Thoracic aorta (tissue), 2 donors: Measurements from ENCODE around the gene EID3. TPM values are rescaled to one million over a fixed set of nuclear protein-coding genes. Genes with fewer than 3 reads are reported as not detected.

Experiments
- ATAC-seq: fragments of 150-250 bp; one replicate; pipeline ENCODE4 v1.8.0; 2017; ENCODE audit warnings: low read depth; ENCODE audit not compliant: insufficient number of reproducible peaks, low FRiP score
- DNase-seq: peaks from one replicate; pipeline ENCODE4 v3.0.0-alpha.2; 2020; ENCODE audit warnings: low spot score
- H3K27ac ChIP-seq, 2 donors: fragments of 200-600 bp; sonication (generic); 1 replicate in 1 of 2; 2 replicates in 1 of 2; pipeline ENCODE4 v1.5.1; 2016; ENCODE audit warnings: mild to moderate bottlenecking in 2 of 2, moderate library complexity in 2 of 2
- H3K27me3 ChIP-seq: fragments of 200-600 bp; sonication (generic); replicated peaks from 2 replicates; pipeline ENCODE4 v1.6.0; 2016; ENCODE audit warnings: mild to moderate bottlenecking; ENCODE audit not compliant: insufficient read depth
- H3K36me3 ChIP-seq: fragments of 200-600 bp; sonication (generic); one replicate; pipeline ENCODE4 v1.5.1; 2016
- H3K4me1 ChIP-seq, 2 donors: fragments of 200-600 bp; sonication (generic); 1 replicate in 1 of 2; 2 replicates in 1 of 2; pipeline versions ENCODE4 v1.5.1 to v1.6.0; 2016; ENCODE audit warnings: low read depth in 2 of 2, mild to moderate bottlenecking in 1 of 2; ENCODE audit not compliant: control insufficient read depth in 1 of 2
- H3K4me3 ChIP-seq: fragments of 200-600 bp; sonication (generic); 2 replicates; pipeline ENCODE4 v1.5.1; 2016; ENCODE audit warnings: mild to moderate bottlenecking
- H3K9me3 ChIP-seq: fragments of 200-600 bp; sonication (generic); 2 replicates; pipeline ENCODE4 v1.5.1; 2016
- CTCF ChIP-seq: fragments of 200-600 bp; sonication (generic); IDR thresholded peaks from one replicate; pipeline ENCODE4 v1.5.1; 2019; ENCODE audit warnings: antibody characterized with exemption
- total RNA-seq, 2 donors: library from RNA; depleted of rRNA; stranded (reverse); fragments of >200 nt; gene quantifications; one replicate each; pipeline versions ENCODE4 v1.1.0 to v1.2.3, GENCODE V29; 2016

The EID3 gene
- total RNA-seq, 2 donors from 2014 or later: 32.7 to 33.7 TPM

DNA sequence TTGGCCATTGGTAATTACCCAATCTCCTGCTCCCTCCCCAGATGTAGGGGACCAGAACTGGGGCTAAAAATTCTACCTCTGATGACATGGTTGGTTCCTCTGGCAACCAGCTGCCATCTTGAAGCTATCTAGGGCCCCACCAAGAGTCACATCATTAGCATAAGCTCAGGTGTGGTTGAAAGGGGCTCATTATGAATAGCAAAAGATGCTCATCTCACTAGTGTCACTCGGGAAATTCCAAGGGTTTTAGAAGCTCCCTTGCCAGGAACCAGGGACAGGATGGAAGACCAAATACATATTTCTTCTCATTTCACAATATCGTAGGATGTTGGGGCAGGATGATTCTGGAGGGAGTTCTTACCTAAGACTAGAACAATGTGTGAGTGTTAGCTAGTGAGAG lies 38.6 kb downstream of the EID3 start:
- Histone ChIP-seq H3K4me1 (peaks cover 51 to 87% of the 10 kb centered on the region in 2 donors), H3K27me3 (no peaks in the 10 kb centered on the region), H3K27ac (peak overlapping the region in 1 of 2 donors; percentile 72), H3K9me3 (no peaks in the 10 kb centered on the region), H3K4me3 (no peak overlapping the region), H3K36me3 (peaks cover 32% of the 10 kb centered on the region)
- ATAC-seq (no peak), DNase-seq (no peak)
- no peak for TF ChIP-seq CTCF

DNA sequence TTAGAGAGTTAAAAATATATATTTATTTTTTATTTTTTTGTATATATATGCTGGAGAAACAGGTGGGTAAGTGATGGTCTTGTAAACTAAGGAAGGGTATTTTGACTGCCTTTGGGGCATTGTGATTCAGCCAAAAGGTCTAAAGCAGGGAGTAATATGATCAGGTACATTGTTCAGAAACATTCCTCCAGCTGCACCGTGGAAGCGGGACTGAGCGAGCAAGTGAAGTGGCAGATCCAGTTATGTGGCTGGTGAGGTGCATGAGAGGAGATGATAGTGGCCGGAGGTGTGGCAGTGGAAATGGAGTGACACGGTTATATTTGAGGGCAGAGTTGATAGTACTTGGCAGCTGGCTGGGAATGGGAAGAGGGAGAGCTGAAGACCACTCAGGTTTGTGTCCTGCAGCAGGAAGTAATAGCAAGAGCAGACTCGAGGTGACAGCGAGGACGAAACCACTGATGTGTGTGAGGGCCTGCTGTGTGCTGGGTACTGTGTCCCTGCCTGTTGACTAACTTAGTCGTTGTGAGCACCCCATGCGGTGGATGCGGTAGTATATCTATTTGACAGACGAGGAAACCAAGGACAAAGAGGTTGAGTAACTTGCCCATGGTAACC lies 39.2 kb downstream of the EID3 start:
- TF ChIP-seq CTCF: no peak
- Histone ChIP-seq H3K36me3 (peaks cover 31% of the 10 kb centered on the region), H3K27me3 (no peaks in the 10 kb centered on the region), H3K9me3 (no peaks in the 10 kb centered on the region), H3K4me3 (no peak overlapping the region), H3K27ac (peak overlapping the region in 1 of 2 donors; percentile 5), H3K4me1 (peaks cover 51 to 93% of the 10 kb centered on the region in 2 donors)
- DNase-seq (no peak), ATAC-seq (no peak)

DNA sequence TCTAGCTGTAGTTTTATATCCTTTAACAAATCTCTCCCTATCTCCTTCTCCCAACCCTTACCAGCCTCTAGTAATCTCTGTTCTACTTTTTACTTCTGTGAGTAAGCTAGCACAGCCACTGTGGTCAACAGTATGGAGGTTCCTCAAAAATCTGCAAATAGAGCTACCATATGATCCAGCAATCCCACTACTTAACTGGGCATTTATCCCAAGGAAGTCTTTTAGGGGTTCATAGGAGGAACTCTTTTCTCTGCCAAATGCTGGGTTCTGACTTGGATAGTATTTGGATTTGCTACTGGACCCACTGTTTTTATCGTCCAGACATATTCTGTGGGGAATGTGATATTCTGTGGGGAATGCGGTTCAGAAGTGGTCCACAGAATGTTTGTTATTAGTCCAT lies 41.1 kb downstream of the EID3 start:
- peak overlapping the region in 1 of 2 donors; percentile 42 for H3K27ac ChIP-seq
- TF ChIP-seq CTCF: no peak
- H3K4me3 ChIP-seq: no peak overlapping the region

DNA sequence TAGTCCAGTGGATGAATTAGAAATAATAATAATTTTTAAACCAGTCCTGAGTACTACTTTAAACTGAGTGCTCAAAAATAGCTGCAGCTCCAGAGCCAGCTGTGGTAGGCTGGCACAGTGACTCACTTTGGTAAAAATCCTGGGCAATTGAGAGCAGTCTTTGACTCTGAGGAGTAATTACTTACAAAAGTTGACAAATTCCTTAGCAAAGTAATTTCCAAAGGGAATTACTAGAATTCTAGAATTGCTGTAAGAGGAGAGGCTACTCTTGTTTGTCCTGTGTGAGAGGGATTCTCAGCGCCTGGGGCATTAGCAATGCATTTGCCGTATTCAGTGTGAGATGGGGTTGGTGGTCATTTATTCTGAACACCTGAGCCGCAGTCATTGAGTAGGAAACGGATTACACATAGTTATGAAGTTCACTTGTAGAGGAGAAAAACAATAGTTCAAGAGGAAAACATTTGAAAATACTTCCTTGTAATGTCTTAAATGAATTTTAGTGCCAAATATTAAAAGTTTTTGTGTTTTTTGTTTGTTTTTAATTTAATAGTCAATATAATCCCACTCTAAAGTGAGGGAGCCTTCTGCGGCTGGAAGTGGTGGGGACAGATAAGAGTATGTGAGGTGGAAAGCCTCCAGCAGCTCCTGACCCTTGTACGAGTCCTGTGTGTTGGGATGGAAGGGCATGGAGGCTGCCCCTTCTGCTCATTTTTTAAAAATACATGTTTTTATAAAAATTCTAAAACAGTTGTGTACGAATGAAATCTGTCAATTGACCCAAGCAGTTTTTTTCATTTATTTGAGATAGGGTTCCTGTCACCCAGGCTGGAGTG lies 41.9 kb downstream of the EID3 start:
- Histone ChIP-seq H3K9me3 (no peaks in the 10 kb centered on the region), H3K36me3 (peaks cover 38% of the 10 kb centered on the region), H3K27ac (peak overlapping the region; percentile 14 to 61), H3K4me3 (no peak overlapping the region), H3K4me1 (peaks cover 41 to 94% of the 10 kb centered on the region in 2 donors), H3K27me3 (no peaks in the 10 kb centered on the region)
- no peak for ATAC-seq
- DNase-seq: no peak
- TF ChIP-seq CTCF: no peak

More for the DNA sequence above, 41.1 kb downstream of the EID3 start:
- DNase-seq: no peak
- no peak for ATAC-seq
- peaks cover 37% of the 10 kb centered on the region for H3K36me3 ChIP-seq
- peaks cover 48 to 96% of the 10 kb centered on the region in 2 donors for H3K4me1 ChIP-seq
- H3K9me3 ChIP-seq: no peaks in the 10 kb centered on the region
- no peaks in the 10 kb centered on the region for H3K27me3 ChIP-seq

DNA sequence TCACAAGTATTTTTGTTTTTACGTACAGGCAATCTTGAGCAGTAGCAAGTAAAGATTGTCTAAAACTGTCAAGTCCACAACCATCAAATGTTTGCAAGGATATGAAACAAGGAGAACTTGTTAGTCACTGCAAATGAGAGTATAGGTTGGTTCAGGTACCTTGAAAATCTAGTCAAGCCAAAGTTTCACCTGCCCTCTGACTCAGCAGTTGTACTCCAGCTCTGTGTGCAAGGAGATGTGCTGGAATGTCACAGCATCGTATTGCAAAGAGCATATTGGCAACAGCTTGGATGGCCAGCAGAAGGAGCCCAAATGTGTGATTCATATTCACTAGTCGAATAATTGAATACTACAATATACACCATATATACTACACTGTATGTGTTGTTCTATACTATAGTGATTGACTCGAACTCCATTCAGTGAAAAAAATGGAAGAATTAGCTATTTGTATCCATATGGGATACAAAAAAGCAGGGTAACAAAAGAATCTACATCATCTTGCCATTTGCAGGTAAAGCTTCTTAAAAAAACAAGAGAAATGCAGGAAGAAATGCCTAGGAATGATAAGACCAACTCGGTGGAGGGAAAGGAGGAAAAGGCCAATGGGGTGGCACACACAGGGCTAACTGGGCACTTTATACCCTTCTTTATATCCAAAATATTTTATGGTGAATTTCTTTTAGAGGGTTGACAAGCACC lies 44.0 kb downstream of the EID3 start:
- DNase-seq: no peak
- no peak overlapping the region for H3K4me3 ChIP-seq
- H3K27me3 ChIP-seq: no peaks in the 10 kb centered on the region
- TF ChIP-seq CTCF: no peak
- peaks cover 33% of the 10 kb centered on the region for H3K36me3 ChIP-seq
- no peak for ATAC-seq
- peaks cover 35 to 94% of the 10 kb centered on the region in 2 donors for H3K4me1 ChIP-seq
- no peaks in the 10 kb centered on the region for H3K9me3 ChIP-seq
- peak overlapping the region in 1 of 2 donors; percentile 18 for H3K27ac ChIP-seq
